Measurements from ENCODE around the gene JARID2. TPM values are rescaled to one million over a fixed set of nuclear protein-coding genes. Genes with fewer than 3 reads are reported as not detected.

The JARID2 gene
- total and polyA plus RNA-seq, 9 of the 15 experiments (the other 6 are each of a cell fraction or from before 2014, with no cell fraction given): 5.0 to 29.0 (median 15.6) TPM

DNA sequence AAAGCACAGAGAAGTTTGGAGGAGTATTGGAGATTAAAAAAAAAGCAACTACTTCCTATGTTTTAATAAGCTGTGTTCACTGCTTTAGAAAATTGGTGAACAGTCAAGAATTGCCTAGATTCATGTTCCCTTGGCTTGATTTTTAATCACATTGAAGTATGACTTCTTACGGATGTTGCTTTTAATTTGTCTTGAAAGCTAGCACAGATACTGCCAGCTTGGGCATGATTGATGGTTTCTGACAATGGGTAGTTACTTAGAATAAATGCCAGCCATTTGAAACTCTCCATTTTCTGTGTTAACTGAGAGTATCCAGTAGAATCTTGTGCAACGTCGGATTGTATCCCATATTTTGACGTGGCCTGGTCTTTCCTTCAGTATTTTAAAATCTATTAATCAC, 239.0 kb downstream of the JARID2 start (continued):
- TF ChIP-seq, protein P1, sequence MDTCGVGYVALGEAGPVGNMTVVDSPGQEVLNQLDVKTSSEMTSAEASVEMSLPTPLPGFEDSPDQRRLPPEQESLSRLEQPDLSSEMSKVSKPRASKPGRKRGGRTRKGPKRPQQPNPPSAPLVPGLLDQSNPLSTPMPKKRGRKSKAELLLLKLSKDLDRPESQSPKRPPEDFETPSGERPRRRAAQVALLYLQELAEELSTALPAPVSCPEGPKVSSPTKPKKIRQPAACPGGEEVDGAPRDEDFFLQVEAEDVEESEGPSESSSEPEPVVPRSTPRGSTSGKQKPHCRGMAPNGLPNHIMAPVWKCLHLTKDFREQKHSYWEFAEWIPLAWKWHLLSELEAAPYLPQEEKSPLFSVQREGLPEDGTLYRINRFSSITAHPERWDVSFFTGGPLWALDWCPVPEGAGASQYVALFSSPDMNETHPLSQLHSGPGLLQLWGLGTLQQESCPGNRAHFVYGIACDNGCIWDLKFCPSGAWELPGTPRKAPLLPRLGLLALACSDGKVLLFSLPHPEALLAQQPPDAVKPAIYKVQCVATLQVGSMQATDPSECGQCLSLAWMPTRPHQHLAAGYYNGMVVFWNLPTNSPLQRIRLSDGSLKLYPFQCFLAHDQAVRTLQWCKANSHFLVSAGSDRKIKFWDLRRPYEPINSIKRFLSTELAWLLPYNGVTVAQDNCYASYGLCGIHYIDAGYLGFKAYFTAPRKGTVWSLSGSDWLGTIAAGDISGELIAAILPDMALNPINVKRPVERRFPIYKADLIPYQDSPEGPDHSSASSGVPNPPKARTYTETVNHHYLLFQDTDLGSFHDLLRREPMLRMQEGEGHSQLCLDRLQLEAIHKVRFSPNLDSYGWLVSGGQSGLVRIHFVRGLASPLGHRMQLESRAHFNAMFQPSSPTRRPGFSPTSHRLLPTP (IDR thresholded peaks at IDR 0.05; ENCODE audit: borderline replicate concordance, extremely low read depth, insufficient read length): no peak
- TF ChIP-seq POLR2B (IDR thresholded peaks at IDR 0.05; ENCODE audit: low read depth, partially characterized antibody): no peak
- no peak for TF ChIP-seq POLR2AphosphoS2 (IDR thresholded peaks at IDR 0.05; ENCODE audit: low read length)
- TF ChIP-seq OTX1 (CRISPR knock-in tag; IDR thresholded peaks at IDR 0.05): no peak
- TF ChIP-seq ZNF764 (CRISPR knock-in tag; IDR thresholded peaks at IDR 0.05; ENCODE audit: low read depth): no peak
- TF ChIP-seq SETDB1 (IDR thresholded peaks at IDR 0.05; ENCODE audit: low read length): no peak
- TF ChIP-seq, protein P2, sequence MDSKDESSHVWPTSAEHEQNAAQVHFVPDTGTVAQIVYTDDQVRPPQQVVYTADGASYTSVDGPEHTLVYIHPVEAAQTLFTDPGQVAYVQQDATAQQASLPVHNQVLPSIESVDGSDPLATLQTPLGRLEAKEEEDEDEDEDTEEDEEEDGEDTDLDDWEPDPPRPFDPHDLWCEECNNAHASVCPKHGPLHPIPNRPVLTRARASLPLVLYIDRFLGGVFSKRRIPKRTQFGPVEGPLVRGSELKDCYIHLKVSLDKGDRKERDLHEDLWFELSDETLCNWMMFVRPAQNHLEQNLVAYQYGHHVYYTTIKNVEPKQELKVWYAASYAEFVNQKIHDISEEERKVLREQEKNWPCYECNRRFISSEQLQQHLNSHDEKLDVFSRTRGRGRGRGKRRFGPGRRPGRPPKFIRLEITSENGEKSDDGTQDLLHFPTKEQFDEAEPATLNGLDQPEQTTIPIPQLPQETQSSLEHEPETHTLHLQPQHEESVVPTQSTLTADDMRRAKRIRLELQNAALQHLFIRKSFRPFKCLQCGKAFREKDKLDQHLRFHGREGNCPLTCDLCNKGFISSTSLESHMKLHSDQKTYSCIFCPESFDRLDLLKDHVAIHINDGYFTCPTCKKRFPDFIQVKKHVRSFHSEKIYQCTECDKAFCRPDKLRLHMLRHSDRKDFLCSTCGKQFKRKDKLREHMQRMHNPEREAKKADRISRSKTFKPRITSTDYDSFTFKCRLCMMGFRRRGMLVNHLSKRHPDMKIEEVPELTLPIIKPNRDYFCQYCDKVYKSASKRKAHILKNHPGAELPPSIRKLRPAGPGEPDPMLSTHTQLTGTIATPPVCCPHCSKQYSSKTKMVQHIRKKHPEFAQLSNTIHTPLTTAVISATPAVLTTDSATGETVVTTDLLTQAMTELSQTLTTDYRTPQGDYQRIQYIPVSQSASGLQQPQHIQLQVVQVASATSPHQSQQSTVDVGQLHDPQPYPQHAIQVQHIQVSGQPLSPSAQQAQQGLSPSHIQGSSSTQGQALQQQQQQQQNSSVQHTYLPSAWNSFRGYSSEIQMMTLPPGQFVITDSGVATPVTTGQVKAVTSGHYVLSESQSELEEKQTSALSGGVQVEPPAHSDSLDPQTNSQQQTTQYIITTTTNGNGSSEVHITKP (IDR thresholded peaks at IDR 0.05; ENCODE audit: partially characterized antibody): no peak

Measured in K562 (cell line).